ENCODE measurements around the gene PRR20G.
"Not testable (repeated sequence)": the region's sequence is repeated elsewhere in the genome, so short reads cannot be mapped to it uniquely, and the experiment has no call there.

PRR20G gene

DNA sequence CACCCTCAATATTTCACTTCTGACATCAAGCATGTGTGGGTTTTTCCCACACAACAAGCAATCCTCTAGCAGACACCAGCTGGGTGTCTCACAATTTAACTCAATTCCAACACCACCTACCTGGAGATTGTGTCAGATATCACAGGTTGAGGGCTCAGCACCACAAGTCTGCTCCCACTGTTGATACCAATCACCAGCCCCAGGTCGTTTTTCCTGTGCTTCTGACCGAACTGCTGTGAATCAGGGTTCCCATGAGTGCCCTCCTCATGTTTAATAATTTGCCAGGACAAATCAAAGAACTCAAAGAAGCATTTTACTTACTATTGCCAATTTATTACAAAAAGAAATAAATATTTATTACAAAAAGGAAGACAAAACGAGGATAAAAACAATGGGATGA lies 25.0 kb upstream of the PRR20G start:
- H3K4me3 ChIP-seq (ENCODE audit: low read length), result no peak overlapping the region
- no peak for DNase-seq (ENCODE audit: low read depth)
- no peak for TF ChIP-seq CTCF (conservative IDR thresholded peaks at IDR 0.05; ENCODE audit: low read length)

GRCh38 chr3:127308821-127309220 lies 21.0 kb upstream of the PRR20G start:
- not testable (repeated sequence) for H3K4me3 ChIP-seq (ENCODE audit: low read length); DNase-seq (ENCODE audit: low read depth)

DNA sequence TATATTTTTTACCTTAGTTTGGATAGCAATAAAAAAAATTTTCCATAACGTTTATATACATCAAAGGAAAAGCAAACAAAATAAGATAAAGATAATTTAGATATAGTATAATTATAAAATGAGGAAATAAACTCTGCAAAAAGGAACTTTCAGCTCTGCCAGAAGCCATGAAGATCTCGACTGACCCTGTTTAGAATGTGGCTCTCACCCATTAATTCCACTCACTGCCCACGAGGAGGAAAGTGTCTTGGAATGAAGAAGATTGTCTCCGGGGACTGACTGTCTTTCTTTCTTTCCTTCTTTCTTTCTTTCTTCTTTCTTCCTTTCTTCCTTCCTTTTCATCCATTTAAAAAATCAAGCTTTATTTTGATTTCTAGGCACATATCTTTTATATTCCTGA lies 20.1 kb upstream of the PRR20G start:
- no peak for TF ChIP-seq CTCF (conservative IDR thresholded peaks at IDR 0.05; ENCODE audit: low read length)
- H3K4me3 ChIP-seq (ENCODE audit: low read length), result no peak overlapping the region
- DNase-seq (ENCODE audit: low read depth), result no peak

- no peak for TF ChIP-seq CTCF (conservative IDR thresholded peaks at IDR 0.05; ENCODE audit: low read length)
- no peak overlapping the region for H3K4me3 ChIP-seq (ENCODE audit: low read length)
- DNase-seq (ENCODE audit: low read depth), result no peak
Measured at GRCh38 chr3:127307112-127307835, 19.4 kb upstream of the PRR20G start.

- H3K4me3 ChIP-seq (ENCODE audit: low read length), result no peak overlapping the region
- TF ChIP-seq CTCF (conservative IDR thresholded peaks at IDR 0.05; ENCODE audit: low read length), result no peak
- DNase-seq (ENCODE audit: low read depth), result no peak
Measured at GRCh38 chr3:127306361-127307111, 18.7 kb upstream of the PRR20G start.

DNA sequence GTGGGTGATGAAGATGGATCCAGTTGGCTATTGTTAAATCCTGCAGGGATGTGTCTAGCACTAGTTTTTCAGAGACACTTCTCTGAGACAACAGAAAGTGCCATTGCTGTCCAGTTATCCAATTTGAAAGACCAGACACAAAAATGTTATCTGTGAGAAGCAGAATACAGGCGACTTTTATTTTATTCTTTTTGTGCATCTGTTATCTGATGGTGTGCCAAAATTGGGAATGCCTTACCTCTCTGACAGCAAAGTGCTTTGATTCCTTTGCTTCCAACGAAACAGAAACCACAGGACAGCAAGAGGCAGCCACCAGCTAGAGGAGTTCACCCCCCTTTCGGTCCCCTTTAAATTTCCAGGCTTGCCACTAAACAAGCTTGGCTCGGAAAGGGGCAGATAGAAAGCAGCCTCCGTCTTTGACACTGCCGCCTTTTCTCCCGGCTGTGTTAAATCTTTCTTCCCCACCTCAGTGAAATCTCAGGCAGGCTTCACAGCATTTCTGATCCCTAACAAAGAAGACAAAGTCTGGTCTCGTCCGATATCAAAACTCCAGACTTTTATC lies 17.7 kb upstream of the PRR20G start:
- no peak overlapping the region for H3K4me3 ChIP-seq (ENCODE audit: low read length)
- no peak for TF ChIP-seq CTCF (conservative IDR thresholded peaks at IDR 0.05; ENCODE audit: low read length)
- no peak for DNase-seq (ENCODE audit: low read depth)

- TF ChIP-seq CTCF (conservative IDR thresholded peaks at IDR 0.05; ENCODE audit: low read length), result no peak
- no peak overlapping the region for H3K4me3 ChIP-seq (ENCODE audit: low read length)
Measured at GRCh38 chr3:127304121-127304744, 16.4 kb upstream of the PRR20G start.

More at GRCh38 chr3:127304121-127304744, 16.4 kb upstream of the PRR20G start:
- no peak for DNase-seq (ENCODE audit: low read depth)
